Prostate gland (tissue), 2 donors: Measurements from ENCODE around the gene TAOK1.

ENCODE experiments used
- CTCF ChIP-seq, 4 experiments: fragments of 200-600 bp in 2 of 4; fragments of 450-650 bp in 2 of 4; sonication (generic) in 2 of 4; IDR thresholded peaks; 1 replicate in 3 of 4; 2 replicates in 1 of 4; pipeline ENCODE4 v1.5.1; 2016 to 2019; ENCODE audit warnings: antibody characterized with exemption in 4 of 4, mild to moderate bottlenecking in 2 of 4, moderate library complexity in 2 of 4
- POLR2A ChIP-seq: fragments of 450-650 bp; IDR thresholded peaks from one replicate; pipeline ENCODE4 v1.6.1; 2016; ENCODE audit warnings: antibody characterized with exemption, mild to moderate bottlenecking

DNA sequence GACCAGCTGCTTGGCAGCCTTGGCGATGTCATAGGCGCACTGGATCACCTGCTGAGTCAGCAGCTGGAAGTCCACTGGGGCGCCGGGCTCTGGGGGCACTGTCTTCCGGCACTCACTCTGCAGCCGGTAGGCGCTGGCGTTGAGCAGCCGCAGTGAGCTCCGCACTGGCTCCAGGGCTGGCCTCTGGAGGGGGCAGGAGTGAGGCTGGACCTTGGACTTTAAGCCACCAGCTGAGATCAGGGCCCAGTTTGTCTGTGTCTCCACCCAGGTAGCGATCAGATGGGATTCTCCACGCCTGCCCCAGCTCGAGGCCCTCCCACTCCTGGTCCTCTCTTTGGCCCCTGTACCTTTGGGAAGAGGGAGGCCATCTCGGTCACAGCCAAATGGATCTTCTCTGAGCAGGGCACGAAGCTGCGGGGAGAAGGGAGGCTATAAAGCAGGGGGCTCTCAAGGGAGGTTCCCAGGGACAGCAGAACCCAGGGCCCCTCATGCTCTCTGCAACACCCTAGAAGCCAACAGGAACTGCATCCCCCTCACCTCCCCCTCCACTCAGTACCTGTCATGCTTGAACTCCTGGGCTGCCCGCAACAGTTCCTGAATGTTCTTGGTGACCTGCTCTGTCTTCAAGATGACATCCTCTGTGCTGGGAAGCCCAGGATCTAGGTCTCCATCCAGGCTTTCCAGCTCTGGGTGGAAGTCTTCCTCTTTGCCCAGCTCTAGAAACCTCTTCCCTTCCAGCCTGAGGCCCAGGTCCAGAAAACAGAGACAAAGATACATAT, 184.8 kb downstream of the TAOK1 start:
- TF ChIP-seq POLR2A (no peak), CTCF (IDR thresholded peaks at IDR 0.05) (no peak)
